ENCODE measurements around the gene ZSCAN16. TPM values are rescaled to one million over a fixed set of nuclear protein-coding genes. Genes with fewer than 3 reads are reported as not detected.
"Not testable (repeated sequence)": the region's sequence is repeated elsewhere in the genome, so short reads cannot be mapped to it uniquely, and the experiment has no call there.

ZSCAN16 gene
- total and polyA plus RNA-seq, 10 donors: 6.2 to 11.7 (median 8.7) TPM

DNA sequence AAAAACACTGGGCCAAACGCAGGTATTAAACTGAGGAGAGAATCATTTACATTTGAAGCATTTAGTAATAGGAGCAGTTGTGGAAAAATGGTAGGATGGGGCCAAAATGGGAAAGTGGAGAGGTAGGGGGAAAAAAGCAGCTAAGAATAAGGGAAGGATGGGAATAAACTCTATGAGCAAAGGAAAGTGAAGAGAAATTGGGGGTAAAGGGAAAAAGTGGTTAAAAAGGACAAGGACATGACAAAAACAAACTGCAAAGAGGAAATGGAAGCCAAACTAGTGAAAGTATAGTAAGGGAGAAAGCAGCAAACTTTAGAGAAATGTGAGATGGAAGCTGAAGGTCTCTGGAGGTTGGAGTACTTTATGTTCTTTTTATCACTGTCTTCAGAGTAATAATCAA, 6.2 kb upstream of the ZSCAN16 start:
- intact Hi-C loops (cut with DNase I; ENCODE audit: low total_unique reads): no loop called here
- no peaks in the 10 kb centered on the region for H3K4me1 ChIP-seq
- H3K9me3 ChIP-seq: no peaks in the 10 kb centered on the region
- no peak overlapping the region for H3K4me3 ChIP-seq
- 84 to 98% (median 90%) methylated on average over 1 of the region's 1 CpG for WGBS, 5 donors
- TF ChIP-seq POLR2AphosphoS5 (IDR thresholded peaks at IDR 0.05): no peak
- TF ChIP-seq POLR2A (IDR thresholded peaks at IDR 0.05): no peak
- TF ChIP-seq, protein P1, sequence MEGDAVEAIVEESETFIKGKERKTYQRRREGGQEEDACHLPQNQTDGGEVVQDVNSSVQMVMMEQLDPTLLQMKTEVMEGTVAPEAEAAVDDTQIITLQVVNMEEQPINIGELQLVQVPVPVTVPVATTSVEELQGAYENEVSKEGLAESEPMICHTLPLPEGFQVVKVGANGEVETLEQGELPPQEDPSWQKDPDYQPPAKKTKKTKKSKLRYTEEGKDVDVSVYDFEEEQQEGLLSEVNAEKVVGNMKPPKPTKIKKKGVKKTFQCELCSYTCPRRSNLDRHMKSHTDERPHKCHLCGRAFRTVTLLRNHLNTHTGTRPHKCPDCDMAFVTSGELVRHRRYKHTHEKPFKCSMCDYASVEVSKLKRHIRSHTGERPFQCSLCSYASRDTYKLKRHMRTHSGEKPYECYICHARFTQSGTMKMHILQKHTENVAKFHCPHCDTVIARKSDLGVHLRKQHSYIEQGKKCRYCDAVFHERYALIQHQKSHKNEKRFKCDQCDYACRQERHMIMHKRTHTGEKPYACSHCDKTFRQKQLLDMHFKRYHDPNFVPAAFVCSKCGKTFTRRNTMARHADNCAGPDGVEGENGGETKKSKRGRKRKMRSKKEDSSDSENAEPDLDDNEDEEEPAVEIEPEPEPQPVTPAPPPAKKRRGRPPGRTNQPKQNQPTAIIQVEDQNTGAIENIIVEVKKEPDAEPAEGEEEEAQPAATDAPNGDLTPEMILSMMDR (IDR thresholded peaks at IDR 0.05 in 8 of 11, conservative IDR thresholded peaks at IDR 0.05 in 3 of 11): no peak
- H3K36me3 ChIP-seq: peaks cover 0 to 92% (median 30%) of the 10 kb centered on the region in 6 donors
- DNase-seq: no peak
- no peak overlapping the region for H3K27ac ChIP-seq
- H3K27me3 ChIP-seq (replicated peaks in 1 of 7): no peaks in the 10 kb centered on the region

DNA sequence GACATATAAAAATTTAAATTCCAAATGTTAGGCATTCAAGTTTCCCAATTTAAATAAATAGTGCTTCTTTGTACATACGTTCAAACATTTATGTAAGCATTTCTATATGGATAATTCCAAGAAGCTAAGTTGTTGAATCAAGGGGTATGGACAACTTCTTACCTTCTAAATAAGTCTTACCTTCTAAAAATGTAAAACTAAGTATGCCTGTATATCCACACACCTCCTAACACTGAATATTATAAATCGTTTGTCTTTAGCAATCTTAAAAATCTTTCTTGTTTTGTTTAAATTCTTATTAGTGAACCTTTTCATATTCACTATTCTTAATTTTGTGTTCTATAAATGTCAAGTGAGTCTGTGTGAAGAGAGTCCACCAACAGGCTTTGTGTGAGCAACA, 2.5 kb upstream of the ZSCAN16 start:
- intact Hi-C loops (cut with DNase I; ENCODE audit: low total_unique reads): no loop called here
- no peak for DNase-seq
- Histone ChIP-seq H3K27me3 (replicated peaks in 1 of 7) (no peaks in the 10 kb centered on the region), H3K9me3 (no peaks in the 10 kb centered on the region), H3K27ac (no peak overlapping the region), H3K4me3 (no peak overlapping the region), H3K36me3 (peaks cover 0 to 74% (median 21%) of the 10 kb centered on the region in 6 donors), H3K4me1 (peaks cover 18 to 34% (median 27%) of the 10 kb centered on the region in 6 donors)
- WGBS, 5 donors: 91 to 96% (median 94%) methylated on average over 2 of the region's 2 CpGs
- TF ChIP-seq, protein P1 (IDR thresholded peaks at IDR 0.05 in 8 of 11, conservative IDR thresholded peaks at IDR 0.05 in 3 of 11): no peak
- TF ChIP-seq POLR2AphosphoS5 (IDR thresholded peaks at IDR 0.05) (no peak), POLR2A (IDR thresholded peaks at IDR 0.05) (no peak)

DNA sequence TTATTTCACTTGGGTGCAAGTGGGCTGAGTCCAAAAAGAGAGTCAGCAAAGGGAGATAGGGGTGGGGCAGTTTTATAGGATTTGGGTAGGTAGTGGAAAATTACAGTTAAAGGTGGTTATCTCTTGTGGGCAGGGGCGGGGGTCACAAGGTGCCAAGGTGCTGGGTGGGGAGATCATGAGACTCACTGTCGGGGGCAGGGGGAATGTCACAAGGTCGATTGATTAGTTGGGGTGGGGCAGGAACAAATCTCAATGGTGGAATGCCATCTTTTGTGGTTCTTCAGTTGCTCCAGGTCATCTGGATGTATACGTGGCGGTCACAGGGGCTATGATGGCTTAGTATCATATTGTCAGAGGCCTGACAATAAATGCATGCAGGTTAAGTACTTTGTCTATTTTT, 2.1 kb upstream of the ZSCAN16 start:
- DNase-seq; H3K27me3 ChIP-seq (replicated peaks in 1 of 7); H3K27ac ChIP-seq; H3K9me3 ChIP-seq; H3K4me3 ChIP-seq; intact Hi-C loops (cut with DNase I; ENCODE audit: low total_unique reads): not testable (repeated sequence)
- Histone ChIP-seq H3K4me1 (peaks cover 18 to 38% (median 29%) of the 10 kb centered on the region in 6 donors), H3K36me3 (peaks cover 0 to 74% (median 23%) of the 10 kb centered on the region in 6 donors)
- WGBS, 5 donors: 92 to 95% (median 95%) methylated on average over 5 of the region's 5 CpGs

DNA sequence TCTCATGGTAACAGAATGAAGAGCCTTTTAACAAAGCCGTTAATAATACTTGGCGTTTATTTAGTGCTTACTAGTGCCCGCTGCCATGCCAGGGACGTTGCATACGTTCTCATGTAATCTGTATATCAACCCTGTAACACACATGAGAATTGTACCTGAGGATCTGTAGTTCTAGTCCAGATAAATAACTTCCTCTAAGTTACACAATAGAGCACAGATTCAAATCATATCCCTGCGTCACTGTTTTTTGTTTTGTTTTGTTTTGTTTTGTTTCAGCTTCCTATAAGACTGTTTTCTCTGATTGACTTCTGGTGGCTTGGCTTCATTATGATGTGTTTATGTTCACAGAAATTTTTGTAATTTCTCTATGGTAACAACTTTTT, 553 bp downstream of the ZSCAN16 start:
- TF ChIP-seq POLR2AphosphoS5 (IDR thresholded peaks at IDR 0.05) (no peak), POLR2A (IDR thresholded peaks at IDR 0.05) (no peak)
- TF ChIP-seq, protein P1 (IDR thresholded peaks at IDR 0.05 in 8 of 11, conservative IDR thresholded peaks at IDR 0.05 in 3 of 11): no peak
- intact Hi-C loops (cut with DNase I; ENCODE audit: low total_unique reads): no loop called here

DNA sequence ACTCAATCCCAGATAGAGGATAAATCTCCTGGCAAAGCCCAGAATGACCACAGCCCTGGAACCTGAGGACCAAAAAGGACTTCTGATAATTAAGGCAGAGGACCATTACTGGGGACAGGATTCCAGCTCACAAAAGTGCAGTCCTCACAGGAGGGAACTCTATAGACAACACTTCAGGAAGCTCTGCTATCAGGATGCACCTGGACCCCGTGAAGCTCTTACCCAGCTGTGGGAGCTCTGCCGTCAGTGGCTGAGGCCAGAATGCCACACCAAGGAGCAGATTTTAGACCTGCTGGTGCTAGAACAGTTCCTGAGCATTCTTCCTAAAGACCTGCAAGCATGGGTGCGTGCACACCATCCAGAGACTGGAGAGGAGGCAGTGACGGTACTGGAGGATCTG, 992 bp downstream of the ZSCAN16 start:
- H3K9me3 ChIP-seq: no peaks in the 10 kb centered on the region
- H3K36me3 ChIP-seq: peaks cover 0 to 74% (median 32%) of the 10 kb centered on the region in 6 donors
- TF ChIP-seq POLR2A (IDR thresholded peaks at IDR 0.05): no peak
- TF ChIP-seq, protein P1 (IDR thresholded peaks at IDR 0.05 in 8 of 11, conservative IDR thresholded peaks at IDR 0.05 in 3 of 11): no peak
- TF ChIP-seq POLR2AphosphoS5 (IDR thresholded peaks at IDR 0.05): no peak
- H3K4me3 ChIP-seq: peak overlapping the region in 4 of 8 donors; percentile 60 to 83 (median 68)
- intact Hi-C loops (cut with DNase I; ENCODE audit: low total_unique reads): no loop called here
- H3K4me1 ChIP-seq: peaks cover 20 to 58% (median 32%) of the 10 kb centered on the region in 6 donors
- no peak for DNase-seq
- 36 to 66% (median 55%) methylated on average over 4 of the region's 4 CpGs for WGBS, 5 donors
- no peaks in the 10 kb centered on the region for H3K27me3 ChIP-seq (replicated peaks in 1 of 7)
- H3K27ac ChIP-seq: peak overlapping the region in 6 of 8 donors; percentile 75 to 90 (median 84)

More for the DNA sequence above, 553 bp downstream of the ZSCAN16 start:
- Histone ChIP-seq H3K27me3 (replicated peaks in 1 of 7) (no peaks in the 10 kb centered on the region), H3K36me3 (peaks cover 0 to 74% (median 34%) of the 10 kb centered on the region in 6 donors), H3K27ac (peak overlapping the region; percentile 67 to 90 (median 83)), H3K4me1 (peaks cover 19 to 55% (median 32%) of the 10 kb centered on the region in 6 donors), H3K9me3 (no peaks in the 10 kb centered on the region), H3K4me3 (peak overlapping the region; percentile 59 to 83 (median 63))
- no peak for DNase-seq
- WGBS, 5 donors: 4 to 8% (median 7%) methylated on average over 6 of the region's 6 CpGs

Data from spleen (tissue), 11 donors.